Central memory CD8-positive, alpha-beta T cell (primary cell): ENCODE measurements around the gene NUP188.

Source experiments
- ATAC-seq: fragments of 150-1000 bp; cut with Tn5 transposase; replicated peaks from 2 replicates; pipeline ENCODE4 v1.10.0; 2022; ENCODE audit warnings: mild to moderate bottlenecking, moderate FRiP score, moderate number of reproducible peaks; ENCODE audit not compliant: poor library complexity, severe bottlenecking; ENCODE audit errors: extremely low read depth
- DNase-seq, 2 donors: peaks; one replicate each; pipeline ENCODE4 v3.0.0; 2021; ENCODE audit warnings: low spot score in 2 of 2
- H3K27ac Mint-ChIP-seq: one replicate; pipeline ENCODE4 v1.8.0; 2022; ENCODE audit warnings: low read depth, mild to moderate bottlenecking, moderate library complexity, mixed read lengths
- H3K27me3 Mint-ChIP-seq: one replicate; pipeline ENCODE4 v1.8.0; 2022; ENCODE audit warnings: mixed read lengths
- H3K36me3 Mint-ChIP-seq: one replicate; pipeline ENCODE4 v1.8.0; 2022; ENCODE audit warnings: mild to moderate bottlenecking, moderate library complexity, mixed read lengths; ENCODE audit not compliant: insufficient read depth
- H3K4me1 Mint-ChIP-seq: one replicate; pipeline ENCODE4 v1.8.0; 2022; ENCODE audit warnings: mixed read lengths
- H3K4me3 Mint-ChIP-seq: one replicate; pipeline ENCODE4 v1.8.0; 2022; ENCODE audit warnings: mild to moderate bottlenecking, moderate library complexity, mixed read lengths
- H3K9me3 Mint-ChIP-seq: one replicate; pipeline ENCODE4 v1.8.0; 2022; ENCODE audit warnings: mixed read lengths

NUP188 gene

DNA sequence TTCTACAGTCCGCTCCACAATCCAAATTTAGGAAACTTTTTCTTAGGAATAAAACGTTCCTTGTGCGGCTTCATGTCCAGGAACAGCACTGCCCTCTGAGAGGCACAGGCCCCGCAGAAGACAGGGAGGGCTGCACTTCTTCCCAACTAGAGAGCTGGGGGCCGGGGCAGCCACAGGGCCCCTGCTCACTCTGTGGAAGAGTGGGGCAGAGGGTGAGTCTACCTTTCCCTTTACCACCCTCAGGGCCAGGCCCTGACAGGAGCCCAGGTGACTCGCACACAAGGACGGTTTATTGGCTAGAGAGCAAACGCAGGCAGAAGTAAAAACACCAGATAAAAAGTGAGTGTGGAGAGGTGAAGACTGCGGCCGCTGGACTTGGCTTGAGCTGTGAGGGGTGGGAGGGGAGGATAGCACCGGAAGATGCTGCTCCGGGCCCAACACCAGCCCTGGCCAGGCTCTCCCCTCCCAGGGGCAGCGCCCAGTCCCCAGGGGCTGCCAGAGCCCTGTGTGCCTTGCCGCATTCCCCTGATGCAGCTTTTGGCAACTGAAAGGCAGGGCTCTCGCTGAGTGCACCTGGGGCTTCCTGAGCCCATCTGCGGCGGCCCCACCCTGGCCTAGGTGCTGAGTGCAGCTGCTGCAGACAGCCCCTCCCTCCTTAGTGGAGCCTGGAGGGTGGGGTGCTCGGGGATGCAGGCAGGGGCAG is 60.4 kb downstream of the NUP188 start:
- Mint-ChIP-seq H3K4me1 (no peaks in the 10 kb centered on the region), H3K4me3 (no peak overlapping the region), H3K27me3 (no peaks in the 10 kb centered on the region), H3K36me3 (peaks cover 16% of the 10 kb centered on the region), H3K27ac (no peak overlapping the region), H3K9me3 (no peaks in the 10 kb centered on the region)
- ATAC-seq: no peak
- no peak for DNase-seq

DNA sequence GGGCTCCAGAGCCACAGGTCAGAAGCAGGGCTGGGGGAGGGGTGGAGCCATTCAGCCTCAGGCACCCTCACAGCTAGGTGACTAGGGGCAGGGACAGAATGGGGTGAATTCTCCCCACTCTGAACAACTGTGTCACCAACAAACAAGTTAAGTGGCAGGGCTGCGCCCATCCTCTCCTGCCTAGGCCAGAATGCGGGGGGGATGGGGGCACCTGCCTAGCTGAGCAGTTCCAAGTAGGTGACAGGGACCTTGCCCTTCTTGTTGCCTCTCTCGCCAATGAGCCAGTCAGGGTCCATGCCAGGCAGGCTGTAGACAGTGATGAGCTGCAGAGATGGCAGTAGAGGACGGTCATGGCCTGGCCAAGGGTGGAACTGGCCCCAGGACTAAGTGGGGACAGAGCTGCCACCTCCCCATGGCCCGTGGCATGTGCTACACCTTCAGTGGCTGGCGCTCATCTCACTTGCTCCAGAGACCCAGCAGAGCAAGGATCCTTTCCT is 61.0 kb downstream of the NUP188 start:
- H3K4me3 Mint-ChIP-seq: no peak overlapping the region

DNA sequence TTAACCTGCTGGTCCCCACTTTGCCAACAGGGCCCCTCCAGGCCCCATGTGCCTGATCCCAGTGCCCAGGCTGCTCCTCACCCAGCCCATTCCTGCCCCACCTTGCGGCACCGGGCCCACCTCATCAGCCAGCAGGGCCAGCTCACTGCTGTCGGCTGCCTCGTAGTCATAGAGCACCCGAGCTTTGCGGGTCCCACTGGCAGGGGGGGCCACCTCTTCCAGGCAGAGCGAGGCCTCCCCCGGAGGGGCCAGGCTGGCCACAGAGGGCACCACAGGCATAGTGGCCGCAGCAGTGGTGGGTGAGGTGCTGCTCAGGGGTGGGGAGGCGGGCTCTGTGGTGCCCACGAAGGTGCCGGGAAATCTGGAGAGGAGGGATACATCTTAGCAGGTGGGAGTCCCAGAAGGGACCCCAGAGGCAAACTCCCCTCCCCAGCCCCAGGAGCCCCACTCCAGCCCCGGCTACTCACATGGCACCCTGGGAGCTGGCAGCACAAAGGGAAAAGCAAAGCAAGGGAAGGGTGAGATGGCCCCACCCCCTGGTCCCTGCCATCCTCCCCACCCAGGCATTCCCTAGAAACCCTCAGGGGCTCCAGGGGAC is 61.6 kb downstream of the NUP188 start:
- DNase-seq (no peak), ATAC-seq (no peak)
- H3K4me3 Mint-ChIP-seq: no peak overlapping the region
- H3K4me1 Mint-ChIP-seq: no peaks in the 10 kb centered on the region
- no peaks in the 10 kb centered on the region for H3K9me3 Mint-ChIP-seq
- no peaks in the 10 kb centered on the region for H3K27me3 Mint-ChIP-seq
- H3K27ac Mint-ChIP-seq: no peak overlapping the region
- H3K36me3 Mint-ChIP-seq: peaks cover 11% of the 10 kb centered on the region

More for the DNA sequence above, 61.0 kb downstream of the NUP188 start:
- no peak for ATAC-seq
- Mint-ChIP-seq H3K36me3 (peaks cover 15% of the 10 kb centered on the region), H3K9me3 (no peaks in the 10 kb centered on the region), H3K27me3 (no peaks in the 10 kb centered on the region), H3K27ac (no peak overlapping the region), H3K4me1 (no peaks in the 10 kb centered on the region)
- DNase-seq: no peak

DNA sequence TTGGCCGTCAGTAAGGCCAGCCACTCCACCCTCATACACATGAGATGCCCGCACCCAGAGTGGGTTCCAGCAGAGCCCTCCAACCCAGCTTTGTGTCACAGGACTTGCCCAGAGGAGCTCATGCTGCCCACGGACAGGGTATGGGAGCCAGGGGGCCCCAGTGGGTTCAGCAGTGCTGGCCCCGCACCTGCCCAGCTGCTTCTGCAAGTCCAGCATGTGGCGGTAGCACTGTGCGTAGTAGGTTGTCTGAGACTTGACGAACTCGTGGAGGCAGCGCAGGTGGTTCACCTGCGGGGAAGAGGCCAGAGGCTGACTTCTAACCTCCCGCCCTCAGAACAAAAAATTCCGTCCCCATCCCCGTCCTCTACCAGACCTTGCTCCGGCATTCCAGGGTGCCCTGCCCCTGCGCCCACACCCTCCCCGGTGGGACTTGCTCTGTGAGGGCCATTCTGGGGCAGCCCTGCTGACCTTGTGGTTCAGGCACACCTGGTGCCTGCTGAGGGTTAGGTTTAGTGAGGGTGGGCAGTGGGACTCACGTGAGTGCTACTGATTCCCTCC is 62.2 kb downstream of the NUP188 start:
- ATAC-seq (no peak), DNase-seq (no peak)
- H3K4me1 Mint-ChIP-seq: no peaks in the 10 kb centered on the region
- H3K27ac Mint-ChIP-seq: no peak overlapping the region
- H3K9me3 Mint-ChIP-seq: no peaks in the 10 kb centered on the region
- H3K36me3 Mint-ChIP-seq: peaks cover 11% of the 10 kb centered on the region
- no peaks in the 10 kb centered on the region for H3K27me3 Mint-ChIP-seq
- H3K4me3 Mint-ChIP-seq: no peak overlapping the region

DNA sequence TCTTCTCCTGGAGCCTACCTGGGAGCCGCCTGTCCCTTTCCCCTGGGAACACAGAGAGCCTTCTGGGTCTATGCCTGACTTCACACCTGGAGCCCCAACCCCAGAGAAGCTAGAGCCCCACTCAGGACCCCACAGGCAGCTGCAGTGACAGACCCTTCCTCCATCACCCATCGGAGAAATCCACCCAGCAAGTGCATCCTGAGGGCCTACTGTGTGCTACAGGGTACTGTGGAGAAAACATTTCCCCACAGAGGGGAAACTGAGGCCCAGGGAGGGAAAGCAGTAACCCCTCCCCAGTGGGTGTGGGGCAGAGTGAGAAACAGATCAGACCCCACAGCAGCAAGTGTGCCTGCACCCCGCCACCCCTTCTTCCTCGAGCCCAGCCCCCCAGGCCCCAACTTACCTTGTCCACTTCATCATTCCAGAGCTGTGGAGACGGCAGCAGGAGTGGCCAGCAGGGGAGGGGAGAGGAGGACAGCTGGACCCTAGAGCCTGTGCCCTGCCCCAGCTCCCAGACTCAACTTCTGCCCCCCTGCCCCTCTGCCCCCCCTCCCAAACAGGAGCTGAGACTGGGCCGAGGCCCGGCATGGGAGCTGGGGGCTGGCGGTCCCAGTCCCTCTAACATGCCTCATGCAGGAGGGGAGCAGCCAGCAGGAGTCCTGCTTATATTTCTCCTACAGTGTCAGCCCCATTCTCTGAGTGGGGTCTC is 62.9 kb downstream of the NUP188 start:
- DNase-seq (no peak), ATAC-seq (no peak)
- H3K4me1 Mint-ChIP-seq: no peaks in the 10 kb centered on the region
- H3K4me3 Mint-ChIP-seq: no peak overlapping the region
- peaks cover 9% of the 10 kb centered on the region for H3K36me3 Mint-ChIP-seq
- no peak overlapping the region for H3K27ac Mint-ChIP-seq
- H3K9me3 Mint-ChIP-seq: no peaks in the 10 kb centered on the region
- H3K27me3 Mint-ChIP-seq: no peaks in the 10 kb centered on the region

DNA sequence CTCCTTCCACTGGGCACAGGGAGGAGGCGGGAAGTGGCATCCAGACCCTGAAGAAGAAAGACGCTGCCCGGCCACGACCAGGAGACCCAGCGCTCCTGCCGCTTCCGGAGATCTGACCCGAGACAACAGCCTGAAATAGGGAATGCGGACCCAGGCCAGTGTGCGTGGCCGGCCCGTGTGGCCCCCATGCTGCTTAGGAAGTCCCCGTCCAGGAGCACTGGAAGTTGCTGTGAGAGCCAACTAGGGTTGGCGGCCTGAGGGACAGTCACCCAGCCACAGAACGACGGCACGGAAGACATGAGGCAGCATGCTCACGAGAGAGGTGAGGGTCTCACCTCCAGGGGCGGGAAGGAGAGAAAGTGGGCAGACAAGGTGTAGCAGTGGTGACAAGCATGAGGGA is 63.7 kb downstream of the NUP188 start:
- DNase-seq (no peak), ATAC-seq (no peak)
- H3K4me3 Mint-ChIP-seq: no peak overlapping the region
- H3K9me3 Mint-ChIP-seq: no peaks in the 10 kb centered on the region
- no peaks in the 10 kb centered on the region for H3K27me3 Mint-ChIP-seq
- no peaks in the 10 kb centered on the region for H3K4me1 Mint-ChIP-seq
- no peak overlapping the region for H3K27ac Mint-ChIP-seq
- H3K36me3 Mint-ChIP-seq: peaks cover 14% of the 10 kb centered on the region

DNA sequence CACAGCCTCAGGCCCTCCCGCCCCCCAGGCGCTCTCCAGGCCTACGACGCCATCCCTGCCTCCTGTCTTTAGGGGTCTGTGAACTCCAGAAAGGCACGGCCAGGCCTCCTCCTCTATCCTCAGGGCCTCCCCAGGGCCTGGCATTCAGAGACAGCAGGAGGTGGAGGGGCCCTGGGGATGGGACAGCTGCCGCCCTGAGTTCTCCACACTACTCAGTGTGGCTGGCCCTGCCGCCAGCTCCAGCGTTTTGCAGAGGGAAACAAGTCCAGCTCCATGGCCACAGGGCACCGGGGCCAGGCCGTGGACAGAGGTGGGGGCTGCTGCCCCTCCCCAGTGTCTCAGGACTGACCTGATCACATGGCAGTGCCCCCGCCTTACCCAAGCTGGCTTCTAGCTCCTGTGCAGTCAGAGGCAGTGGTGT is 64.3 kb downstream of the NUP188 start:
- Mint-ChIP-seq H3K27ac (no peak overlapping the region), H3K36me3 (peaks cover 18% of the 10 kb centered on the region), H3K9me3 (no peaks in the 10 kb centered on the region), H3K27me3 (no peaks in the 10 kb centered on the region), H3K4me3 (no peak overlapping the region), H3K4me1 (no peaks in the 10 kb centered on the region)
- DNase-seq: no peak
- no peak for ATAC-seq

DNA sequence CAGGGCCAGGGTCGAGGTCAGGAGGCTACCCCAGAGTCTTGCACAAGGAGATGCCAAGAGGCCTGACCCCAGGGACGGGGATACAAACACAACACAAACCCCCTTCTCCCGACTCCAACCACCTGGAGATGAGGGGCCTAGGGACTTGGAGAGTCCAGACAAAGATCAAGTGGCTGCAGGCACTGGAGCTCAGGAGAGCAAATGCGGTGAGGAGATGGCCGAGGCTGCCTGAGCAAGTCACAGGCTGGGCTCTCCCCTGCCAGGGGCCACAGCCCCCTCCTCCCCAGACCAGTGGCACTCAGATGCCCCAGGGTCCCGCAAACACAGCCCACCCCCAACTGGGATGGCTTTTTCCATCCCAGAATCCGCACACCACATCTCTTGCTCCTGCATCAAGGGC is 64.8 kb downstream of the NUP188 start:
- no peaks in the 10 kb centered on the region for H3K27me3 Mint-ChIP-seq
- no peak overlapping the region for H3K4me3 Mint-ChIP-seq
- ATAC-seq (no peak), DNase-seq (no peak)
- peaks cover 21% of the 10 kb centered on the region for H3K36me3 Mint-ChIP-seq
- no peaks in the 10 kb centered on the region for H3K4me1 Mint-ChIP-seq
- no peaks in the 10 kb centered on the region for H3K9me3 Mint-ChIP-seq
- H3K27ac Mint-ChIP-seq: no peak overlapping the region

DNA sequence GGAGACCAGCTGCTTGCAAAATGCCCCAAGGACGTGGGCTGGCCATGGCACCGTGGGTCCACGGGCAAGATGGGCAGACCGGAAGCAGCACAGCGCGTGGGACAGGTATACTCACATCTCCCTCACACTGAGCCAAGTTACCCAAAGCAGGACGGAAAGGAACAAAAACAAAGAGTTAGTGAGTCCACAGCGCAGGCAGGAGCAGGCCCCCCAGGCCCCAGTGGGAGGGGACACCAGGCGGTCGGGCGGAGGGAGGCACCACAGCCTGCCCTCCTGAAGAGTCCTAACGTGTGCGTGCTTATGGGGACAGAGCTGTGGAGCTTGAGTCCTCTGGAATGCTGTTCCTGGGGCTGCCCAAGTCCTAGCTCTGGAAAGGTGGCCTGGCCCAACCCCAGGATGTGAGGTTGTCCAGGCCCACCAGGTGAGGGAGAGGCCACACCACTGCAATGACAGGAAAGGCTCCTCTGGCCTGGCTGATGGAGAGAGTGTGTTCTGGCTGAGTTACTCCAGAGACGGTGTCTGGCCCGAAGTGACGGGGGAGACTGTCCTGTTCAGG is 65.5 kb downstream of the NUP188 start:
- H3K4me3 Mint-ChIP-seq: no peak overlapping the region
- H3K9me3 Mint-ChIP-seq: no peaks in the 10 kb centered on the region
- H3K27ac Mint-ChIP-seq: no peak overlapping the region
- peaks cover 25% of the 10 kb centered on the region for H3K36me3 Mint-ChIP-seq
- ATAC-seq: no peak
- no peak for DNase-seq
- no peaks in the 10 kb centered on the region for H3K27me3 Mint-ChIP-seq
- H3K4me1 Mint-ChIP-seq: no peaks in the 10 kb centered on the region

DNA sequence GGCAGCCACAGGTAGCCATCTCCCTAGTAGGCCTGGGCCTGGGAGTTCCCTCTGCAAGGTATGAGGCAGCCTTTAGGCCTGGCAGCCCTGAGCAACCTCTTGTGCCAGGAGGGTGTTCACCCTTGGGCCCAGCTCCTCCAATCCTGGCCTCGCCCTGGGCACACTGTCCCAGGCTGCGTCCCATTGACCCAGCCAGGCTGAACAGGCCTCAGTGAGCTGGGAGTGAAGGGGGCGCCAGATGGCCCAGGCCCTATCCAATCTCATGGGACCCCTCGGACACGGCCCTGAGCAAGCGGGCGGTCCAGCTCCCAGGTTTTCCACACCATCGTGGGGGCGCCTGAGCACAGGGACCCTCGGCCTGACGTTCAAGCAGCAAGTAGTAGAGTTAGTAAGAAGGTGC is 66.2 kb downstream of the NUP188 start:
- H3K27ac Mint-ChIP-seq: no peak overlapping the region
- H3K9me3 Mint-ChIP-seq: no peaks in the 10 kb centered on the region
- peaks cover 29% of the 10 kb centered on the region for H3K36me3 Mint-ChIP-seq
- H3K27me3 Mint-ChIP-seq: no peaks in the 10 kb centered on the region
- DNase-seq (no peak), ATAC-seq (no peak)
- H3K4me1 Mint-ChIP-seq: no peaks in the 10 kb centered on the region
- H3K4me3 Mint-ChIP-seq: no peak overlapping the region

DNA sequence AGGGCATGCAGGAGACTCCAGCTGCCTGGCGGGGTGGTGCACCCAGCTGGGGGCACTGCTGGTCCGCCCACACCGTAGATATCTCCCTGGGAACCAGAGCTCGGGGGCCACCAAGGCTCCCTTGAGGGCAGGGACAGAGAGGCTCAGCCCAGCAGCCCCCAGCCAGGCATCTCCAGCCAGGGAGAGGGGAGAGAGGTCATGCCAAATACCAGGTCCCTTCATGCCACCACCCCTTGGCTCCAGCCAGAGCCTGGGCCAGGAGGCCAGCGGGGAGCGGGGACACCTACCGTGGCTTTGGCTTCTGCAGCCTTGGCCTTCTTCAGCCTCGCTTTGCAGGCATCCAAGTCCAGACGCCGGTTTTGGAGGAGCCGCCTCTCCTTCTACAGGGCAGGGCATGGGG is 66.6 kb downstream of the NUP188 start:
- H3K4me3 Mint-ChIP-seq: no peak overlapping the region
- H3K9me3 Mint-ChIP-seq: no peaks in the 10 kb centered on the region
- ATAC-seq (no peak), DNase-seq (no peak)
- no peak overlapping the region for H3K27ac Mint-ChIP-seq
- peaks cover 31% of the 10 kb centered on the region for H3K36me3 Mint-ChIP-seq
- H3K4me1 Mint-ChIP-seq: no peaks in the 10 kb centered on the region
- no peaks in the 10 kb centered on the region for H3K27me3 Mint-ChIP-seq

DNA sequence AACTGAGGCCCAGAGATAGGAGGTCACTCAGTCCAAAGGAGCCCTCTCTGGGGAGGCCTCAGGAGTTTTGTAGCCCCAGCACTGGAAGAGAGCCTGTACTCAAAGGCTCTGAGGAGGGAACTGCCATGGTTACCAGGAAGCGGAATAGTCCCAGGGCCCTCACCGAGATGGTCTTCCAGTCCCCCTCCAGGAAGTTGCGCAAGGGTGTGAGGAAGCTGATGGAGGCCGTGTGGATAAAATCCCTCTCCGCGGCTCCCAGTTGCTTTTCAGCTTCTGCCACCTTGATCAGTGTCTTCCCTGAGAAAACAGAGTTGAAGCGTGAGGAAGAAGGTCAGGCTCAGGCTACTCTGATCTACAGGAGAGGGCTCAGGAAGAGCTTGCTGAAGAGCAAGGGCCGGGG is 67.1 kb downstream of the NUP188 start:
- Mint-ChIP-seq H3K27ac (no peak overlapping the region), H3K4me1 (no peaks in the 10 kb centered on the region), H3K4me3 (no peak overlapping the region), H3K36me3 (peaks cover 31% of the 10 kb centered on the region), H3K27me3 (no peaks in the 10 kb centered on the region), H3K9me3 (no peaks in the 10 kb centered on the region)
- ATAC-seq (no peak), DNase-seq (no peak)
